Stimulated activated CD4-positive, alpha-beta T cell treated with anti-CD3 and anti-CD28 coated beads, Interleukin-2, amount 100 ng/mL, for 24 hours (primary cell): ENCODE measurements around the gene ARID3C.
"Not testable (repeated sequence)": the region's sequence is repeated elsewhere in the genome, so short reads cannot be mapped to it uniquely, and the experiment has no call there.

Source experiments
- DNase-seq, 2 donors: peaks; one replicate each; pipeline ENCODE4 v3.0.0-alpha.2; 2020

Gene ARID3C

DNA sequence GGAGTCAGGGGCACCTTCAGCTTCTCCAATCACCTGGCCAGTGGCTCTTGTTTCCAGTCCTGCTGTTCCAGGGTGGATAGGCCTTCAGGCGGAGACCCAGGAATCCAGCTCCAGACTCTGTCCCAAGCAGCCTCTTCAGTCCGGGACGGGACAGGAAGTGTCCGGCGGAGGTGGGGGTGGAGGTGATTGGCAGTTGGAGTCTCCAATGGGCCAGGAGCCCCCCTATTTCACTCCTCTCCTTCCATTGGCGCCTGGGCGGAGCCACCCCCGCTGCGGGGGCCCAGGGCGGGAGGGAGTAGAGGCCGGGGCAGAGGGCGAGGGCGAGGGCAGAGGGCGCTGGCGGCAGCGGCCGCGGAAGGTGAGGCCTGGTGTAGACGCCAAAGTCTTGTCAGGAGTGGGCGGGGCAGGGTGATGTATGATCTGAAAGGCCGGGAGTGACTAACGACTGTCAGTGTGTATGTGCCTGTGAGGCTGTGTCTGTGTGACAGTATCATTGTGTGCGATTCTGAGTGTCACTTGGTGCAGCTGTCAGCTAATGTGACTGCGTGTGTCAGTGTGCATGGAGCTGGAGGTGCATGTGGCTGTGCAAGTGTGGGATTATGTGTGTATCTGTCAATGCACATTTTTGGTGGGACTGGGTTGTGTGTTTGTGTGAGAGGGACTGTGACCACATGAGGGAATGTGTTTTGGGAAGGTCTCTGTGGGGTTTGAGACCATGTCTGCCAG, 23.2 kb upstream of the ARID3C start, which contains the start of gene IL11RA:
Gene IL11RA (plus strand): TSS at position 310 of the 726 bp plus-strand sequence. CDS start 3,033 bp downstream, outside the sequence.
- peak; percentile 66 to 71 for DNase-seq

DNA sequence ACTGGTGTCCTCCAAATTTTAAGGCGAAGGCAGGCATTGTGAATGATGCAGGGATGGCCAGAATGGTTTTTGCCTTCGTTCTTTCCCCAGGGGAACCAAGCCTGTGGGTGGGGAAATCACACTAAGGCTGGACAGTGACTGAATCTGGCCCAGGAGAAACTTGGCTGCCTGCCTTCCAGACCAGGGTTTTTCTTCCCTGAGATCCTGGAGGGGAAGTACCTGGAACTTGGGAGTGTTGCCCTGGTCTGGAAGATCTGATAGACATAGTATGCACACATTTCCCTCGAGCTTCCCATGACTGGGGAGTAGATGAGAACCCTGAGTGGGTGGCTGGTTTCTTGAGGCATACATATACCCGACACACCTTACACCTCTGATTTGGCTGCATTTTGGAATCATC, 22.5 kb upstream of the ARID3C start:
- DNase-seq, result no peak

DNA sequence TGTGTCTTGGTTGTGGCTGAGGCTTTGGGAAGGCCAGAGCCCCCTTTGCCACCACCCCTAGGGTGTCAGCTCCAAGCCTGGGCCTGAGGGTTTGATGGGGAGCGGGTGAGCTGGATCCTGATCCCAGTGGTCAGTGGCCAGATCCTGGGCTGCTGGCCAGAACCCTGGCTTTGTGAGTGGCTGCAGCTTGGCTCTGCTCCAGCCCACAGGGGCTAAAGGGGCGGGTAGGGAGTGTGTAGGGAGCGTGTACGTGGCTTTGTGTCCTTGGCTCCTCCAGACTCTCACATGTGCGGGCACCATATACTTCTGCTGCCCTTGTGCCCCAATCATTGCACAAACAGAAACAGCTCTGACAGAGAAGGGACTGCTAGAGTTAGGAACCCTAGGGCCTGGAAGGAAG, 21.9 kb upstream of the ARID3C start:
- no peak for DNase-seq

DNA sequence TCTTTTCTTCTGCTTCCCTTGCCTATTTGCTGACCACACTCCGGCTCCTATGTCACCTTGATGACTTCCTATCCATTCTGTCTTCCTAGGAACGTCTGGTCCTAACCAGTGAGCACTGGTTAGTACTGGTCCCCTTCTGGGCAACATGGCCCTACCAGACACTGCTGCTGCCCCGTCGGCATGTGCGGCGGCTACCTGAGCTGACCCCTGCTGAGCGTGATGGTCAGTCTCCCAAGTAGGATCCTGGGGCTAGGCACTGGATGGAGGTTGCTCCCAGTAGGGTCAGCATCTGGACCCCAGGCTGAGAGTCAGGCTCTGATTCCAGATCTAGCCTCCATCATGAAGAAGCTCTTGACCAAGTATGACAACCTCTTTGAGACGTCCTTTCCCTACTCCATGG, 19.8 kb upstream of the ARID3C start:
- DNase-seq, result no peak

DNA sequence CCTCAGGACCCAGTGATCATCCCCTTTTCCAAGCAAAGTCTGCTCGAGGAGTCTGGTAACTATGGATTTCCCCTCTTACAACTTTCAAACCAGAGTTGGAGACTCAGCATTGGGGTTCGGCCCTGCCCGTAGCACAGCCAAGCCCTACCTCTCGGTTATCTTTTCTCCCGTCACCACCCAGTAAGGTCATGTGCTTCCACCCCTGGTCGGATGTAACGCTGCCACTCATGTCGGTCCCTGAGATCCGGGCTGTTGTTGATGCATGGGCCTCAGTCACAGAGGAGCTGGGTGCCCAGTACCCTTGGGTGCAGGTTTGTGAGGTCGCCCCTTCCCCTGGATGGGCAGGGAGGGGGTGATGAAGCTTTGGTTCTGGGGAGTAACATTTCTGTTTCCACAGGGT, 18.8 kb upstream of the ARID3C start:
- peak in 1 of 2 donors; percentile 22 for DNase-seq

DNA sequence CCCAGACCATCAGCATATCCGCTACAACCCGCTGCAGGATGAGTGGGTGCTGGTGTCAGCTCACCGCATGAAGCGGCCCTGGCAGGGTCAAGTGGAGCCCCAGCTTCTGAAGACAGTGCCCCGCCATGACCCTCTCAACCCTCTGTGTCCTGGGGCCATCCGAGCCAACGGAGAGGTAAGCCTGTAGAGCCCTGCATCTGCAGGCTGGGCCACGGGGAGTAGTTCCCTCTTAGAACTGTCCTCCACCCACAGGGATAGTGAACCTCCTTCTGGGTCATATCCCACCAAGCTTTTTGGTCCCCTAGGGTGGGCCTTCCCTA, 18.2 kb upstream of the ARID3C start:
- DNase-seq, result no peak

DNA sequence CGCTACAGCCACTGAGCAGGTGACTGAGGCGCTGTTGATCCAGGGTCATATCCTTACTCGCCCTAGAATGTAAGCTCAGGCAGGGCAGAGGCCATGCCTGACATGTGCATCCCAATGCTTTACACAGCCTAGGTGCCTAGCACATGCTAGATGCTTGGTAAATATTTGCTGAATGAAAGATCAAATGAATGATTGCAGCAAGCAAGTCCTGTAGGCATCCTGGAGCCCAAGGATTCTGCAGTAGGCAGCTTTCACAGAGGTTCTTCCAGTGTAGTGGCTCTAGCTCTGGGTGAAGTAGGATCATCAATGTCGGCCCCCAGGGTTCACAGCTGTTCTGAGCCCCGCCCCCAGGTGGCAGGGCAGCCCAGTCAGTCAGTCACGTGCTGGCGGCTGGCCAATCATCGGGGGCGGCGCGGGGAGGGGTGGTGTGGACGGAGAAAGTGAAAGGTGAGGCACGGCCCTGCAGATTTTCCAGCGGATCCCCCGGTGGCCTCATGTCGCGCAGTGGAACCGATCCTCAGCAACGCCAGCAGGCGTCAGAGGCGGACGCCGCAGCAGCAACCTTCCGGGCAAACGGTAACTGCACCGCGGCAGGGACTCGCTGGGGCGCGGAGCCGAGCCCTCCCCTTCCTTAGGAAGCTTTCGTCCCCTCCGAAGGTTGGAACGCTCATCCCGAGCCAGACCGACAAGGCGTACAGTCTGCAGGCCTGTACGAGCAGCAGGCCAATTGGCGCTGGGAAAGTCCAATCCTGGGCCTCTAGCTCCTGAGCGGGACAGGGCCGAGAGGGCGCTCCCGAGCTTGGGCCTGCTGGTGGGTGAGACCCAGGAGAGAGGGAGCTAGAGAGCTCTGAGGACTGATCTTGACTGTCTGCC, 17.6 kb upstream of the ARID3C start, which contains the start of gene GALT:
Gene GALT (plus strand): TSS at position 465 of the 873 bp plus-strand sequence. CDS start 30 bp downstream, at position 495.
- peak; percentile 99 for DNase-seq

DNA sequence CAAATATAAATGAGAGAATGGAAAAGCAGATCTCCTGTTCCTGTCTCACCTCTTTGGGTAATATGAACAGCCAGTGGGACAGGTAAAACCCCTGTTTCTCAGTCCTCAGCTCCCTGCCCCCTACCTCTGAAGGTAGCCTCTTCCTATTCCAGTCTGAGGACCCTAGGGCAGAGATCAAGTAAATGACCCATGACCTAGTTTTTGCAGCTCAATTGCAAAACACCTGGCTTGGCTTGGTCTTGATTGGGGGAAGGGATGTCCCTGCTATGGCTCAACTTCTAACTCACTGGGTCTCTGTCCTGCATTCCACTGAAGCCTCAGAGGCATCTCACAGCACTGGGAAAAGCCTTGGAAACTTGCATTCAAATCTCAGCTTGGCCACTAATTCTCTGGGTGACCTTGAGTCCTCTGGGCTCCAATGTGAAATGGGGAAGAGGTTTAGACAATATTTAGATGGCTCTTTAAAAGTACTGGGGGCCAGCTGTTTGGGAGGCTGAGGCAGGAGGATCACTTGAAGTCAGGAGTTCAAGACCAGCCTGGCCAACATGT, 16.0 kb upstream of the ARID3C start:
- no peak for DNase-seq

DNA sequence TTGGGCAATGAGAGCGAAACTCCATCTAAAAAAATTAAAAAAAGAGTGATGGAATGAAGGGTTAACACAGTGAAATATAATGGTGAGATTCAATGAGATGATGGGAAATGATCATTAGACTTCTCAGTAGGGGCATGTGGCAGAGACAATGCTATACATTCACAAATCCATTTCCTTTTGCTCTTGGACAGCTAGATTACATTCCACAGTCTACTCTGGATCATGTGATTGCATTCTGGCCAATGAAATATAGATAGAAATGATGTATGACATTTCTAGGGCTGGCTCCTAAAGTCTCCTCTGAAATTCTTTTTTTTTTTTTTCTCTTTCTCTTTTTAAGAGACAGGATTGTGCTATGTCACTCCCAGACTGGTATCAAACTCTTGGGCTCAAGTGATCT, 13.8 kb upstream of the ARID3C start:
- DNase-seq, result no peak

DNA sequence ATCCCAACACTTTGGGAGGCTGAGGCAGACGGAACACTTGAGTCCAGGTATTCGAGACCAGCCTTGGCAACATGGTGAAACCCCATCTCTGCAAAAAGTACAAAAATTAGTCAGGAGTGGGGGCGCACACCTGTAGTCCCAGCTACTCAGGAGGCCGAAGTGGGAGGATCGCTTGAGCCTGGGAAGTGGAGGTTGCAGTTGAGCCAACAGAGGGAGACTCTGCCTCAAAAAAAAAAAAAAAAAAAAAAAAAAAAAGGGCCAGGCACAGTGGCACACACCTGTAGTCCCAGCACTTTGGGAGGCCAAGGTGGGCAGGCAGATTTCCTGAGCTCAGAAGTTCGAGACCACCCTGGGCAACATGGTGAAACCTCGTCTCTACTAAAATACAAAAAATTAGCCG, 10.5 kb upstream of the ARID3C start:
- DNase-seq, result not testable (repeated sequence)

DNA sequence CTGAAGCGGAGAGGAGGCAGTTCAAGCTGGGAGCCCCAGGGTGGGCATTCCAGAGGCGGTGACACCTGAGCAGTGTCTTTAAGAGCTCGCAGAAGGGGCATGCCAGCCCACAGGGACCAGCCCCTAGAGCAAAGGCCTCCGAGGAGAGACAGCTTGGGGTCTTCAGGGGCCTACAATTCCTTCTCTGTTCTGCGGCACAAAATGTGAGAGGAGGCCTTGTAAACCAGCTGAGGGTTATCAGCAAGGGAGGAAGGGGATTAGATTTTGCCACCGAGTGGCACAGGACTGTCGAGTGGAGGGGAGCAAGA, 9.2 kb upstream of the ARID3C start:
- no peak for DNase-seq

DNA sequence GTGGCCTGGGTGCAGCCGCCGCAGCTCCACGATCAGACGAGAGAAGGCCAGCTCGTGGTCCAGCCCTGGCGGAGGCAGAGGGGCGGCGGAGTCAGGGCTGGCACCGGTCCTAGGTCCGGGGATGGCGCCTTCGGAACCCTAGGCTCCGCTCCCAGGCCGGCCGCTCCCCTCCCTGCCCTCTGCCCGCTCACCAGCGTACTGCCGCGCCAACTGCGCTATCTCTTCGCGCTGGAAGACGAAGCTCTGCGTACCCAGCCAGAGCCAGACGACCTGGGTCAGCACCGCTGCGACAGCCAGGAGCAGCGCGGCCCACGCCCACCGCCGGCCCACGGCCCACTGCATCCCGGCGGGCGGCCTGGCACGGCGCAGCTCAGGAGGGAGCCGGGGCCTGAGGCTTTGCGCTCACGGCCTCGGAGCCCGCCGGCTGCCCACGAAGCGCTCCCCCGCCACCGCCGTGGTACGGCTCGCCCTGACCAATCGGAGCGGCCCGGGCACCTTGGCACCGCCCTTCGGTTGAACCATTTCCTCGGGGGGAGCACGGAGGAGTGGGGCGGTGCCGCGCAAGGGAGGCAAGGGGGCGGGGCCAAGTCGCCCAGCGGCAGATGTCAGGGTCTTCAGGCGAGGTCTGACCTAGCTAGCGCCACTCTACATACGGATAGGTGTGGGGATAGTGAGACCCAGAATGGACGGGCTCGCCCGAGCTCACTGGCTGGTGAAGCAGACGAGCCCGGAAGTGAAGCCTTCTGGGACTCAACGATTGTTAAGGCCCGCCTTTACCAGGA, 8.7 kb upstream of the ARID3C start, which contains the start of gene SIGMAR1:
Gene SIGMAR1 (minus strand): TSS at position 432 of the 782 bp plus-strand sequence. CDS start 90 bp downstream, at position 342.
- peak; percentile 94 to 96 for DNase-seq

DNA sequence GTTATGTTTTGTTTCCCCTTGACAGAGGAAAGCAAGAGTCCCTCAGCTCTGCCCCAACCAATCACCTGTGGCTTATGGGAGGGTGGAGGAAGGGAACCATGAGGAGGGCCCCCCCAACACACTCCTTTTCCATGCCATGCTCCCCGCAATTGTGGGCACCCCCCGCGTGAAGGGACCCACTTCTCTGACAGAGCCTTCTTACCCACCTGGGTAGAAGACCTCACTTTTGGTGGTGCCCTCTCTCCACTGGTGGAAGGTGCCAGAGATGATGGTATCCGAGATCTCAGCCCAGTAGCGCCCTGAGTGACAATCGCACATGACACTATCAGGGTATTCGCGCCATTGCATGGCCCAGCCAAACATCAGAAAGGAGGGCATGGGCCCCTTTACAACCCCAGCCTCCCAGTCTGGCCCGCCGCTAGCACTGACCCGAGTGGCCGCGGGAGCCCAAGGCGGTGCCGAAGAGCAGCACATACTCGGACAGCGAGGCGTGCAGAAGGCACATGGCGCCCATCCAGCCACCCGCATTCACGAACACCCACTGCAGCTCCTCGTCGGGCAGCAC, 8.0 kb upstream of the ARID3C start:
- DNase-seq, result peak; percentile 27 to 33

DNA sequence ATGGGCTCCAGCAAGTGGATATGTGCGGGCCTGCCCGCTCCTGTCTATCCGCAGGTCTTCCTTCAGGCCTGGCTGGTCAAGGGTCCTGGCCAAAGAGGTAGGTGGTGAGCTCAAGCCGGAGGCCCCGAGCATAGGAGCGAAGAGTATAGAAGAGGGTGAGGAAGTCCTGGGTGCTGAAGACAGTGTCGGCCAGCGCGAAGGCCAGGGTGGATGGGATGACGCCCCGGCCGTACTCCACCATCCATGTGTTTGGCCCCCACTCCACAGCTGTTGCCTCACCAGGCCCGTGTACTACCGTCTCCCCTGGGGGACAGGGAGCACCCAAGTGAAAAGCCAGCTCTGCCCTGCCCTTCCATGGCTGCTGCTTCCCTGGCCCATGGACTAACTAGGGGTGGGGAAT, 6.7 kb upstream of the ARID3C start:
- no peak for DNase-seq

DNA sequence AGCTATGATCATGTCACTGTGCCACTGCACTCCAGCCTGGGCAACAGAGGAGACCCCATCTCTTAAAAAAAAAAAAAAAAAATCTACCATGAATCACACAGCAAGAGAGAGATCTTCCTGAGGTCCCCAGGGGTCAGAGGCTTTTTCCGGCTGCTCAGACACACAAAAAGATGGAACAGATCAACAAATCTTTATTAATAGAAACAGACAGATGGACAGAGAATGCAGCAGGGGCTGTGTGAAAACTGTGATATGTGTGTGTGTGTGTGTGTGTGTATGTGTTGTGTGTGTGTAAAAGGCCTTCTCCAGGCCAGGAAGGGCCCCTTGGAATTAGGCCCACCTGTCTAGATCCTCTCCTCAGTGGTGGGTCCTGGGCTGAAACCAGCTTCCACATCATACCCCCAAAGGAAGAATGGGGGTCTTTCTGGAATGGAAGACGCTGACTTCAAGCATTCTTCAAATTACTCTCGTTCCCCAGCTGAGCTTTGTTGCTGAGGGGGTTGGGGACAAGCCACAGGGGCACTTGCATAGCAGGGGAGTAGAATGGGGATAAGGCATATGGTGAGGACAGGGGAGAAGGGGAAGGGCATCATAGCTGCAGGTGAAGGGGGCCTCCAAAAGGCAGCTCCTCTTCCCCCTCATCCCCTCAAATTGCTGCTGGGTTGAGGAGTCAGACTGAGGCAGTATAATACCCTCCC, 5.8 kb upstream of the ARID3C start:
- DNase-seq, result no peak

DNA sequence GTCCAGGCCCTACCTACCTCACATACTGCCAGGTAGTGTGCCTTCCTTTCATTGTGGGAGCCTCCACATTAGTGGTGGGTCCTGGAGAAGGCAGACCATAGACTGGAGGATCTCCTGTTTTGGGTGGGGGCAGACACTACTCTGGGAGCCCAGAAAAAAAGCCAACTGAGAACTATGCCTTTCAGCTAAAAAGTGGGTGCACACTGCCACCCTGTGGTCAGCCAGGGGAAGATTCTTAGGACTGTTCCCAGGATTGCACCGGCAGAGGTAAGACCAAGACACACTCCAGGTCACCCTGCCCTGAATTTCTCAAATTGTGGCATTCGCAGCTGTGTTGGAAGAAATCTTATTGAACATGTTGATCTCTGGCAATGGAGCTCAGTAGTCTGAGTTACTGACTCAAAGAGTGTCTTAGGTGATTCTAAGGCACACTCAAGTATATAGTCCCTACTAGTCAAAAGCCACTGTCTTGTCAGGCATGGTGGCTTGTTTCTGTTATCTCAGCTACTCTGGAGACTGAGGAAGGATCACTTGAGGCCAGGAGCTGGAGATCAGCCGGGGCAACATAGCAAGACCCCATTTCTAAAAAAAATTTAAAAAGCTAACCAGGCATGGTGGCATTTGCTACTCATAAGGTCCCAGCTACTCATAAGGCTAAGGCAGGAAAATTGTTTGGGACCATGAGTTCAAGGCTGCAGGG, 5.1 kb upstream of the ARID3C start:
- peak; percentile 78 to 81 for DNase-seq

DNA sequence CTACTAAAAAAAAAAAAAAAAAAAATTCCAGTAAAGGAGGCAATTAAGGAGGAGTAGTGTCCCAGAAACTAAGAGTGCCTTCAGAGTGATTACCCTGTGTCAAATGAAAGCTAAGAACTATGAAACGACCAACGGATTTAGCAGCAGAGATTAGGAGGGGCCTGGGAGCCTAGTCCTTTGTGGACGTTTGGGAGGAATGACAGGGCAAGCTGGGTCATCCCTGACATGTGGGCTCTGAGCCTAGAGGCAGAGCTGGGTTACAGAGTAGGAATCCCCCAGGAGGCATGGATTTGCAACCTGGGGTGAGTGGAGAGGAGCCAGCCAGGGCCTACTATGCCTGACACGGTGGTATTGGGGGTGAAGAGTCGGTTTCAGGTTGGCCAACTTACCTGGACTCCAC, 4.3 kb upstream of the ARID3C start:
- no peak for DNase-seq

DNA sequence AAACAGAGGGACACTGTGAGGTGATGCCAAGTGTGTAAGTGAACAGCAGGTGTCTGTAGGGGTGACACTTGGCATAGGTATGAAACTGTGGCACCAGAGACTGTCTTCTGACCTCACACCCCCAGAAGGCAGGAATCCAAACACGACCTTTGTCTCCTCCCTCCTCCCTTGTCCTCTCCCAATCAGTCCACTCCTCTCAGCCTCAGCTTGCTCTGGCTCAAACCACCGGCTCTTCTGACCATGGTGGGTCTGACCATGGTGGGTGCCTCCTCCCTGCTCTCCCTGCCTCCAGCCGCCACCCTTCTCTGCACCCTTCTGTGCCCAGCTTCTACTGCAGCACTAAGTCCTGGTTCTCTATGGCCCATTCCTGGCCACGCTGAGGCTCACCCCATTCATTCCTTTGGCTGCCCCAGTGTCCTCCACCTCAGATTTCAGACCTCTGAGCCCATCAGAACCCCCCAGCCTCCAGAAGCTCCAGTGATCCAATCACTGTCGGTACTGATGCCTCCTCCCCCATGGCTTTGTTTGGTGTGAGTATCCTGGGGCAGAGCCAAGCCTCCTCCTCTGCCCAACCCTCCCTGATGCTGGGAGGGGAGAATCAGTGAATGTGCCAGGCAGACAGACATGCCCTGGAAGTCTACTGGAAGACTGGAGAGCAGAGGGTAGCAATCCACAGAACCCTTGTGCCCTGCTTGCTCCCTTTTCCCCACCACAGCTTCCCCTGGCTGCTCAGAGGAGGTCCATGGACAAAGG, 1.7 kb upstream of the ARID3C start:
- DNase-seq, result no peak

DNA sequence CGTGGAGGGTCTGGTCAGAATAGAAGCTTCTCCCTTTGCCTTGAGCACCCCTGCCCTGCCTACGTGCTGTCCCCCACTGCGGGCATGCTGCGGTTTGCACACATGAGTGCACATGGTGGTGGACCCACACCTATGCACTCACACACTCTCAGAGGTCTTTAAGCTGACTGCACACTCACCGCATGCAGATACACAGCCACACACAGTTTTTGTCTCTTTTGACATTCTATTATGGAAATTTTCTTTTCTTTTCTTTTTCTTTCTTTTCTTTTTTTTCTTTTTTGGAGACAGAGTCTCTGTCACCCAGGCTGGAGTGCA, 584 bp upstream of the ARID3C start:
- no peak for DNase-seq

DNA sequence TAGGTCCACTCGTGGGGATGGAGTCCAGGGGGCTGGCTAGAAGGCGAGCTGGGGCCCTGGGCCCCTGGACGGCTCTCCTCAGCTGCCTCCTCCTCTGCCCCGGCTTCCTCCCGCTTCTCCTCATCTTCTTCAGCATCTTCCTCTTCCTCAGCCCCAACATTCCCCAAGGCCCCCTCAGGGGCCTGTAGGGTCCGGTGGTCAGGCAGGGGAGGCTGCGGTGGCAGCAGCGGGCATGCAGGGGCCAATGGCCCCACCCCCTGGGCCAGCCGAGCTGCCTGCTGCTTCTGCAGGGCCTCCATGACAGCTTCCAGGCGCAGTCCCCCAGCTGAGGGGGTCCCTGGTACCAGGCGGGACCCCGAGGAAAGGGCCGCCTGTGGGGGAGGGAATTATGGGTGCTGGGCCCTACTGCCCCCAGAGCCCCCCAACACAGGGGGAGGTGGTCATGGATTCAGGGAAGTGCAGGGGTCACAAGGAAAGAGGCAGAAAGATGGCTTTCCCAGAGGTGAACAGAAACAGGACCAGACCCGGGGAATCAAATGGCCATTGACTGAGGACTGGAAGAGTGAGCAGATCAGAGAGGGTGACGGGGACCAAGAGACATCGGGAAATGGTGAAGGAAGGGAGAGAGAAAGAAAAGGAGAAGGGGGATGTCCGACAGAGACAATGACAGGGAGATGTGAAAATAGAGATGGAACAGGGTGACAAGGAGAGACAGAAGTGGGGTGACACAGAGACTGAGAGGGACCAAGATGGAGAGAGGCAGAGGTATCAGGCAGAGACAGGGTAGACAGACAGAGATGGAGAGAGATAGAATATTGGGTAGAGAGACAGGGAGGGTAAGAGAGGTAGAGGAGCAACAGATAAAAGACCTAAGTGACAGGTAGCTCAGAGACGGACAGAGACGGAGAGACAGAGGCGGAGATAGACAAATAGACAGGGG, 880 bp downstream of the ARID3C start:
- DNase-seq, result no peak
